ENCODE measurements around the gene IST1.

The IST1 gene

GRCh38 chr16:71894921-71895678 is at the start of gene IST1:
Gene IST1, plus strand, starts transcription at chr16:71895531. Its CDS starts 20,110 bp downstream, at chr16:71915641.
- DNase-seq (ENCODE audit: low spot score in 2 of 2) (peak; percentile 92 to 97), ATAC-seq (replicated peaks; ENCODE audit: extremely low read depth, poor library complexity, severe bottlenecking) (peak; percentile 88)
- H3K4me1 Mint-ChIP-seq = peaks cover 26% of the 10 kb centered on the region
- peak within 1 kb of the TSS; percentile 98 for H3K4me3 Mint-ChIP-seq
- peaks cover 22% of the 10 kb centered on the region for H3K36me3 Mint-ChIP-seq (ENCODE audit: insufficient read depth)
- H3K27ac Mint-ChIP-seq (ENCODE audit: low read depth) = peak within 1 kb of the TSS; percentile 98
- H3K9me3 Mint-ChIP-seq = no peaks in the 10 kb centered on the region
- H3K27me3 Mint-ChIP-seq = no peaks in the 10 kb centered on the region

- H3K27ac Mint-ChIP-seq (ENCODE audit: low read depth) = peak within 1 kb of the TSS; percentile 98
- DNase-seq (ENCODE audit: low spot score in 2 of 2) = peak; percentile 92 to 93
- no peaks in the 10 kb centered on the region for H3K9me3 Mint-ChIP-seq
- peaks cover 50% of the 10 kb centered on the region for H3K4me1 Mint-ChIP-seq
- H3K27me3 Mint-ChIP-seq = no peaks in the 10 kb centered on the region
- peak; percentile 91 for ATAC-seq (replicated peaks; ENCODE audit: extremely low read depth, poor library complexity, severe bottlenecking)
- peaks cover 35% of the 10 kb centered on the region for H3K36me3 Mint-ChIP-seq (ENCODE audit: insufficient read depth)
- H3K4me3 Mint-ChIP-seq = peak within 1 kb of the TSS; percentile 96
Observed at GRCh38 chr16:71845639-71846430, 49.5 kb upstream of the IST1 start, which contains the start of gene ATXN1L. Gene ATXN1L, plus strand, starts transcription at chr16:71845976. Its CDS starts 3,765 bp downstream, at chr16:71849741.

DNA sequence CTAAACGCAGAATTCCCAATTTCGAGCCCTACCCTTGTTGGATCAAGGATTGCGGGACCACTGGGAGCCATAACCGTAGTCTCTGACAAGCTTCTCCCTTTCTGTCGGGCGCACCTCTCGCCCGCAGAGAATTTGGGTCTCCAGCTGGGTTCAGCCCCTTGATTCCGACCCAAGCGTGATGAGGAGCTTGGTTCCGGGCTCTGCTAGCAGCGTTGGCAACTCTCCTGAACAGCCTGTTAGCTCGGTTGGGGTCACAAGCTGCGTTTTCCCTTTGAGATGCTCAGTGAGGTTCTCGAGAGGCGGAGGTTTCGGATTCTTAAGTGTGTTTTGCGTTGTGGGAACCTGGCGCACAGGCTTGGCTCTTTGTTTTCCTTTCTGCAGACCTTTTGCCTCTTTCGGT is 48.9 kb upstream of the IST1 start:
- H3K4me1 Mint-ChIP-seq = peaks cover 52% of the 10 kb centered on the region
- H3K4me3 Mint-ChIP-seq = peak overlapping the region; percentile 96
- ATAC-seq (replicated peaks; ENCODE audit: extremely low read depth, poor library complexity, severe bottlenecking) (peak; percentile 2), DNase-seq (ENCODE audit: low spot score in 2 of 2) (no peak)
- H3K36me3 Mint-ChIP-seq (ENCODE audit: insufficient read depth) = peaks cover 38% of the 10 kb centered on the region
- H3K27ac Mint-ChIP-seq (ENCODE audit: low read depth) = peak overlapping the region; percentile 98
- no peaks in the 10 kb centered on the region for H3K27me3 Mint-ChIP-seq
- no peaks in the 10 kb centered on the region for H3K9me3 Mint-ChIP-seq

DNA sequence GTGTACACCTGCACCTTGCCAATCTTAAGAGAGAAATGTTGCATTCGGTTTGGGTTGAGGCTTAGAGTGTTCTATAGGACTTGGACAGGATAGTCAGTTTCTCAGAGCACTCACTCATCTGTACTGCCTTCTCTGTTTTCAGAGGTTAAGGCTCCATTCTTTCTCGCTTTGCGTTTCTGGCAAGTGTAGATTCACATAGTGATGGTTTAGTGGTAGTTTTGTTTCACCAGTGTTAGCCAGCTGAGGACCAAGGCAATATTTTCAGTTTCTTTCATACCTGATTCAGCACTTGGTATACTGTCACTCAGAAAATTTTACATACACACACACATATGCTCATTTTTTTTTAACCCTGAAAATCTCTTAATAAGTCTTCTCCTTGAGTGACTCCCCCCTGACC is 48.2 kb upstream of the IST1 start:
- Mint-ChIP-seq H3K4me1 (peaks cover 57% of the 10 kb centered on the region), H3K36me3 (ENCODE audit: insufficient read depth) (peaks cover 42% of the 10 kb centered on the region), H3K27ac (ENCODE audit: low read depth) (peak overlapping the region; percentile 98), H3K9me3 (no peaks in the 10 kb centered on the region), H3K27me3 (no peaks in the 10 kb centered on the region), H3K4me3 (peak overlapping the region; percentile 96)
- ATAC-seq (replicated peaks; ENCODE audit: extremely low read depth, poor library complexity, severe bottlenecking) = no peak
- DNase-seq (ENCODE audit: low spot score in 2 of 2) = no peak

DNA sequence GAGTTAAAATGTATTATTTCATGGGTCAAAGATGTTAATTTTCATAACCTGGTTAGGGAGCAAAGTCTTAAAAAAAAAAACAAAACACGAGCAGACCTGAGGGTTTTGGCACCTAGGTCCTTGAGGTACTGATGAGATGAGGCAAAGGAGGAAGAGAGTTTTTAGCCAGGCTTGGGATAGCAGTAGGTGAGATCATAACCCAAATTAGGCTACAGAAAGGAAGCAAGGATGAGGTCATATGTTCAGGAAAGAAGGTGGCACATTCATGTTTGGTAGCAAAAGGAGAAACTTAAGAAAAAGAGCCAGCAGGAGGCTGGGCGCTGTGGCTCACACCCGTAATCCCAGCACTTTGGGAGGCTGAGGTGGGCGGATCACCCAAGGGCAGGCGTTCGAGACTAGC is 46.7 kb upstream of the IST1 start:
- H3K4me3 Mint-ChIP-seq = no peak overlapping the region
- H3K27me3 Mint-ChIP-seq = no peaks in the 10 kb centered on the region
- H3K9me3 Mint-ChIP-seq = no peaks in the 10 kb centered on the region
- peaks cover 46% of the 10 kb centered on the region for H3K36me3 Mint-ChIP-seq (ENCODE audit: insufficient read depth)
- H3K27ac Mint-ChIP-seq (ENCODE audit: low read depth) = no peak overlapping the region
- no peak for DNase-seq (ENCODE audit: low spot score in 2 of 2)
- H3K4me1 Mint-ChIP-seq = peaks cover 62% of the 10 kb centered on the region
- no peak for ATAC-seq (replicated peaks; ENCODE audit: extremely low read depth, poor library complexity, severe bottlenecking)

DNA sequence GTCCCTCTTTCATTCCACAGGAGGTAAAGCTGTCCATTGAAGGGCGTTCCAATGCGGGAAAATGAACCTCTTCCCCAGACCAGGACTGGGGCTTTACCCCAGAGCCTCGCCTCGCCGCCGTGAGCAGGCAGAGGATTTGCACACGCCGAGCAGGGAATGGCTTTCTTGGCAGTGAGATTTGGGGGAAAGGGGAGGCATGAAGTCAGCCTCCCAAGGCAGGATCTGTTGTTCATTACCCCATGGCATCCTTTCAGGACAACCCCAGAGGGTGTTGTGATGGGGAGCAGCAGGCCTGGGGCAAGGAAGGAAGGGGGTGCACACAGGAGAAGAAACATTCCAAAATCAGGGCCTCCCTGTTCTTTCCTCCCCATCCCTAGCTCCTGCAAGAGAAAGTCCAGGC is 43.6 kb upstream of the IST1 start:
- H3K4me3 Mint-ChIP-seq = no peak overlapping the region
- peak overlapping the region; percentile 68 for H3K27ac Mint-ChIP-seq (ENCODE audit: low read depth)
- ATAC-seq (replicated peaks; ENCODE audit: extremely low read depth, poor library complexity, severe bottlenecking) = no peak
- H3K27me3 Mint-ChIP-seq = no peaks in the 10 kb centered on the region
- DNase-seq (ENCODE audit: low spot score in 2 of 2) = no peak
- peaks cover 79% of the 10 kb centered on the region for H3K4me1 Mint-ChIP-seq
- H3K36me3 Mint-ChIP-seq (ENCODE audit: insufficient read depth) = peaks cover 42% of the 10 kb centered on the region
- no peaks in the 10 kb centered on the region for H3K9me3 Mint-ChIP-seq

GRCh38 chr16:71852158-71852557 is 43.2 kb upstream of the IST1 start:
- Mint-ChIP-seq H3K4me1 (peaks cover 79% of the 10 kb centered on the region), H3K36me3 (ENCODE audit: insufficient read depth) (peaks cover 44% of the 10 kb centered on the region), H3K9me3 (no peaks in the 10 kb centered on the region), H3K4me3 (no peak overlapping the region), H3K27me3 (no peaks in the 10 kb centered on the region), H3K27ac (ENCODE audit: low read depth) (peak overlapping the region; percentile 68)
- DNase-seq (ENCODE audit: low spot score in 2 of 2) (no peak), ATAC-seq (replicated peaks; ENCODE audit: extremely low read depth, poor library complexity, severe bottlenecking) (no peak)

DNA sequence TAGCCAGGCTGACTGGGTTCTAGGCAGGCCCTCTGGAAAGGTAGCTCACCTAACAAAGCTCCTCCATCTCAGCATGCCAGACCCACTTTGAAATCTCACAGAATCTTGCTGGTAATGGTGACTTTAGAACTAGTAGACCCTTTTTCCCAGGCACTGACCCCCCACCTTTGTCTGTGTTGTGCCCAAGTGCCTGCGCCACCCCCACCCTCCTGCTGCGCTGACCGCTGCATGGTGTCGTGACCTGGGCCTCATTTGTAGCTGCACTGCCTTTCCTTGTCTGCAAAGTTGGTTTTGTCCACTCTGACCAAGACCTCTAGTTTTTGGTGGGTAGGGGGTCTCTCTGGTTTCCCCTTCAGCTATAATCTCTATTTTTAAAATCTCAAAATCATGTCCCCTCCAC is 42.8 kb upstream of the IST1 start:
- Mint-ChIP-seq H3K4me1 (peaks cover 79% of the 10 kb centered on the region), H3K36me3 (ENCODE audit: insufficient read depth) (peaks cover 44% of the 10 kb centered on the region), H3K4me3 (no peak overlapping the region), H3K27ac (ENCODE audit: low read depth) (peak overlapping the region; percentile 68), H3K27me3 (no peaks in the 10 kb centered on the region), H3K9me3 (no peaks in the 10 kb centered on the region)
- ATAC-seq (replicated peaks; ENCODE audit: extremely low read depth, poor library complexity, severe bottlenecking) (no peak), DNase-seq (ENCODE audit: low spot score in 2 of 2) (no peak)

- DNase-seq (ENCODE audit: low spot score in 2 of 2) (no peak), ATAC-seq (replicated peaks; ENCODE audit: extremely low read depth, poor library complexity, severe bottlenecking) (no peak)
- no peaks in the 10 kb centered on the region for H3K27me3 Mint-ChIP-seq
- H3K36me3 Mint-ChIP-seq (ENCODE audit: insufficient read depth) = peaks cover 38% of the 10 kb centered on the region
- no peak overlapping the region for H3K4me3 Mint-ChIP-seq
- peaks cover 73% of the 10 kb centered on the region for H3K4me1 Mint-ChIP-seq
- H3K9me3 Mint-ChIP-seq = no peaks in the 10 kb centered on the region
- peak overlapping the region; percentile 78 for H3K27ac Mint-ChIP-seq (ENCODE audit: low read depth)
Observed at GRCh38 chr16:71853413-71853812, 41.9 kb upstream of the IST1 start.

DNA sequence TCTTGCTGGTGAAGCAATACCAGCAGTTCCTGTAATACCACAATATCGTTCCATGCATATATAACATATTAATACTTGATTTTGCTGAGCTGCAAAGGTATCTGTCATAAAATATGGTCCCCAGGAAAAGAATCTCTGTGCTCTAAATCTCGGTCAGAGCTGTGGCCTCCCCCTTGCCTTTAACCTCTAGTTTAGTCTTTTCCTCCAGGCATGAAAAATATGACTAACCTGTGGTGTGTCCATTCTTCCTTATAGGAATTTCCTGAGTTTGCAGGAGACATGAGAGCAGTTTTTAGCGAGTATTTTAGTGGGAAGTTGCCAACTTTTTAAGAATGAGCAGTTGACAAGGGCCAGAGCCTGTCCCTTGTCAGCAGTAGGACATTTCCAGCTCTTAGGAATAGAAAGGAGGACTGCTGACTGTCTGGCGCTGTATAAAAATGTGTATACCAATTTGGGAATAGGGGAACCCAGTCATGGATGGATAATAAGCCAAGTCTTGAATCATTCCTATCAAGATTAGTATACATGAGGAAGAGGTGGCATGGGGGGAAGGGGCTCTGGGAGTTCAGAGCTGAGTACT is 40.9 kb upstream of the IST1 start:
- DNase-seq (ENCODE audit: low spot score in 2 of 2) = no peak

DNA sequence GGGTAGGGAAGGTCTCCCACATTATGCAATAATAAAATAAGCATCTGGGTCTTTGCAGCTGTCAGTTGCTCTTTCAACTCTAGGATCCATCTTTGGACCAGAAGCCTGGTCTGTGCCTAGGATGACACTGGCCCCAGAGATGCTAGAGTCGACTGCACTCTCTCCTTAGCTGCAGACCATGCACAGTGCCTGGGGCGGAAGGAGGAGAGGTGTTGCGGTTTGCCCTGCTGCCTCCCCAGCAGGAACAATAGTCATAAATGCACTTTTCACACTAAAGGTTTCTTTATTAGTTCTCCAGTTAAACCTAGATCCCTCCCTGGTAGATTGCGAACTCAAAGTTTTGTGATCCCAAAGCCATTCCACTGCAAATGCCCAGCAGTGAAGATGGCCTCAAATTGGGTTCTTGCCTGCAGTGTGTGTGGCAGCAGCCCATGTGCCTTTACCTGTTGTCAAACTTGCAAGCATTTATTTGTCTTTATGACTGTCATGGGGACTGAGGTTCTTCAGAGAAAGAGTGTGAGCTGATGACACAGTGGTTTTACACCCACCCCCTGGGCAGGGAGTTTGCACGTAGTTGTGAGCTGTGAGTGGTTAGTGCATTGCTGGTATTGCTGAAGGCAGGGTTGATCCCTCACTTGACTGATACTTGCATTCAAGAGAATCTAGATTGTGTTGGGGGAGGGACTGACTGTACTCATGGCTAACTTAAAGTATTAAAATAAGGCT is 39.2 kb upstream of the IST1 start:
- DNase-seq (ENCODE audit: low spot score in 2 of 2) = peak; percentile 23 to 60
- H3K9me3 Mint-ChIP-seq = no peaks in the 10 kb centered on the region
- peaks cover 21% of the 10 kb centered on the region for H3K36me3 Mint-ChIP-seq (ENCODE audit: insufficient read depth)
- H3K27me3 Mint-ChIP-seq = no peaks in the 10 kb centered on the region
- peak overlapping the region; percentile 71 for H3K4me3 Mint-ChIP-seq
- H3K27ac Mint-ChIP-seq (ENCODE audit: low read depth) = peak overlapping the region; percentile 78
- ATAC-seq (replicated peaks; ENCODE audit: extremely low read depth, poor library complexity, severe bottlenecking) = peak; percentile 97
- peaks cover 69% of the 10 kb centered on the region for H3K4me1 Mint-ChIP-seq

More for the DNA sequence above, 40.9 kb upstream of the IST1 start:
- no peaks in the 10 kb centered on the region for H3K27me3 Mint-ChIP-seq
- peaks cover 72% of the 10 kb centered on the region for H3K4me1 Mint-ChIP-seq
- peaks cover 35% of the 10 kb centered on the region for H3K36me3 Mint-ChIP-seq (ENCODE audit: insufficient read depth)
- peak overlapping the region; percentile 78 for H3K27ac Mint-ChIP-seq (ENCODE audit: low read depth)
- no peaks in the 10 kb centered on the region for H3K9me3 Mint-ChIP-seq
- no peak for ATAC-seq (replicated peaks; ENCODE audit: extremely low read depth, poor library complexity, severe bottlenecking)
- peak overlapping the region; percentile 71 for H3K4me3 Mint-ChIP-seq
